Activated CD8-positive, alpha-beta memory T cell treated with anti-CD3 and anti-CD28 coated beads for 4 hours (primary cell): ENCODE data around the gene CD74.

Experiments
- DNase-seq, 2 donors: peaks; one replicate each; pipeline ENCODE4 v3.0.0-alpha.2; 2020; ENCODE audit warnings: low read depth in 2 of 2

Gene CD74

DNA sequence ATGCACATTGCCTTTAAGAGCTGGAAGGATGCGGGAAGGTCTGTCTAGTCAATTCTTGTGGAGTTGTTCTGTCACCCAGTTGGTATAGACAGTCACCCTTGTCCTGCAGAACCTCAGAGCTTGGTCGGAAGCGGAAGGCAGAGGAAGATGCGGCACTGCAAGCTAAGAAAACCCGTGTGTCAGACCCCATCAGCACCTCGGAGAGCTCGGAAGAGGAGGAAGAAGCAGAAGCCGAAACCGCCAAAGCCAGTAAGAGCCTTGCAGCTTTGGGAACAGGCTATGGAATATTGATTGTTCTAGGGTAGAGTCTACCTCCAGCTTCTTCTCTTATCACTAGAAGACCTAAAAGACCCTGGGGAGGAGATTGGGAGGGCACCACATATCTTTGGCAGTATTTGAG lies 48.7 kb downstream of the CD74 start:
- DNase-seq, result no peak

- DNase-seq, result no peak
Observed at GRCh38 chr5:150363185-150363584, 49.5 kb downstream of the CD74 start.

DNA sequence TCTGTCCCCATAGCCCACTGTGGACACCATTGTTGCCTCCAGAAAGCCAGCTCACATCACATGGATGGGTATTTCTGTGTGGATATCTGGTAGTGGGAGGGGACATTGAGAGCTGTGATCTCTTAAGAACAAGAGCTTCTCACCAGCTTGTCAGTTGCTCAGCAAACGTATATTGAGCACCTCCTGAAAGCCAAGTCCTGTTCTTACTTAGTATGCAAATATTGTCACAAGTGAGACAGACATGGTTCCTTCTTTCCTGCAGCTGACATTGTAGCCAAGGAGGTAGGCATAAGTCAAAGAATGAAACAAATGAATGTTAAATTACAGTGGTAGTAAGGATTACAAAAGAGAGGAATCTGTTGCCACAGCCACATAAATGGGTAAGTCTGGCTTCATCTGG lies 51.4 kb downstream of the CD74 start:
- DNase-seq, result no peak

- peak in 1 of 2 donors; percentile 4 for DNase-seq
Observed at GRCh38 chr5:150358261-150359095, 54.2 kb downstream of the CD74 start.

DNA sequence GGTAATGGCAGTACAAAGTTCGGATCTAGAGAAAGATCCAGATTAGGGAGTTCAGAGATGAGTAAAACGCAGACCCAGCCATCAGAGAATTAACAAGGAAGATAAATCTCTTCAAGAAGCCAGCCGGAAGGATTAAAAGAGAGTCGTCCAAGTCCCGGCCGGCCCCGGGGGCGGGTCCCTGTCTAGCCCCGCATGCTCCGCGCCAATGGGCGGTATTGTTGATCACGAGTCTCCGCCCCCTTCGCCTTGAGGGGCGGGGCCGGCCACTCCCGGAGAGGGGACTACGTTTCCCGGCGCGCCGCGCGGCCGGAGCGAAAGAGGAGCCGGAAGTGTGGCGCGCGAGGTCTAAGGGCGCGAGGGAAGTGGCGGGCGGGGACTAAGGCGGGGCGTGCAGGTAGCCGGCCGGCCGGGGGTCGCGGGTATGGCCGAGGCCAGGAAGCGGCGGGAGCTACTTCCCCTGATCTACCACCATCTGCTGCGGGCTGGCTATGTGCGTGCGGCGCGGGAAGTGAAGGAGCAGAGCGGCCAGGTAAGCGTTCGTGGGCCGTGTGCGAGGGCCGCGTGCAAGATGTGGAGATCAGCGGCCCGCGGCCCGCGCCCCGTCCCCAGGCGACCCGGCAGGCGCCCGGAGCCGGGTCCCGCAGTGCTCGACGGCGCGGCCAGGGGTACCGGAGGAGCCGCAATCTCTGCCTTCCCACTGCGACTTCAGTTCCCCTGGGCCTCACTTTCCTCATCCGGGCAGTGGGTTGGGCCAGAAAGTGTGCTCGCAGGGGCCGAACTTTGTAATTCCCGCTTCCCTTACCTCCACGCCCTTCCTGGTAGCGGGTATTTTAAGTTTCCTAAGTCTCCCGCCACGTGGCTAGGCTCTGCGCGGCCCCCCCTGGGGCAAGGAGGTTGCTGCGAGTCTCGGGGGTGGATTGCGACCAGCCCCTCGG lies 55.1 kb downstream of the CD74 start, which contains the start of gene TCOF1:
TCOF1 (plus strand) TSS at position 372 of the 935 bp plus-strand sequence; CDS start at position 422, 50 bp downstream.
- peak; percentile 94 to 97 for DNase-seq

DNA sequence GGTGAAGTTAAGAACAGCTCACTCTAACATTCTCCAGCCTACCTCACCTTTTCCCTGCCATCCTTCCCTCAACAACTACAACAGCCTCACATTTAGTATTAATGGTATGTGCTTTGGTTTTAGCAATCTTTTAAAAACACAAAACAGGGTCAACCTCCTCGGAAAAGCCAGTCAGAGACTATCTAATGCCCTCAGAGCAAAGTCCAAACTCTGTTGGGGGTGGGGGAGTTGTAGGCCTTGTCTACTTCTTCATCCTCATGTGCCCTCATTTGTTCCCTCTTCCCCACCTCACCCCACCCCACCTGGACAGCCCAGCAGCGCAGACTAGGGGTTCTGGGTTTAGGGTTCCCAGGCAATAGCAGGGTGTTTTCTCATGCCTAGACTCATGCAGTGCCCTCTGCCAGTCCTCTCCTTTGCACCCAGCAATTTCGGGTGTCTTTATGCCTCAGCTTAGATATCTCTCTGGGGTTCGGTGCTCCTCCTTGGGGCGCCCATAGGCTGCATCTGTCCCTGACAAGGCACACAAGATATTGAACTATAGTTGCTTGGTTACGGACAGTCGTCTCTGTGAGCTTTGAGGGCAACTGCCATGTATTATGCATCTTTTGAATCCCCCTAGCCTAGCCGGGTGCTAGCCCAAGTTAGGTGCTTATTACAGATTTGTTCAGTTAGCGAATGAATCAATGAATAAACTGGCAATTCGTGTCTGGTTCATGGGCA lies 56.0 kb downstream of the CD74 start:
- DNase-seq, result no peak

GRCh38 chr5:150355791-150356190 lies 56.9 kb downstream of the CD74 start:
- no peak for DNase-seq

GRCh38 chr5:150353032-150353675 lies 59.6 kb downstream of the CD74 start:
- DNase-seq, result no peak

- no peak for DNase-seq
Observed at GRCh38 chr5:150352244-150353031, 60.3 kb downstream of the CD74 start.
